Measurements from ENCODE around the gene CPSF6.
A peak's percentile ranks its signal among the peaks of the same experiment; 100 is the strongest.
"Not testable (repeated sequence)": the region's sequence is repeated elsewhere in the genome, so short reads cannot be mapped to it uniquely, and the experiment has no call there.

The CPSF6 gene, protein sequence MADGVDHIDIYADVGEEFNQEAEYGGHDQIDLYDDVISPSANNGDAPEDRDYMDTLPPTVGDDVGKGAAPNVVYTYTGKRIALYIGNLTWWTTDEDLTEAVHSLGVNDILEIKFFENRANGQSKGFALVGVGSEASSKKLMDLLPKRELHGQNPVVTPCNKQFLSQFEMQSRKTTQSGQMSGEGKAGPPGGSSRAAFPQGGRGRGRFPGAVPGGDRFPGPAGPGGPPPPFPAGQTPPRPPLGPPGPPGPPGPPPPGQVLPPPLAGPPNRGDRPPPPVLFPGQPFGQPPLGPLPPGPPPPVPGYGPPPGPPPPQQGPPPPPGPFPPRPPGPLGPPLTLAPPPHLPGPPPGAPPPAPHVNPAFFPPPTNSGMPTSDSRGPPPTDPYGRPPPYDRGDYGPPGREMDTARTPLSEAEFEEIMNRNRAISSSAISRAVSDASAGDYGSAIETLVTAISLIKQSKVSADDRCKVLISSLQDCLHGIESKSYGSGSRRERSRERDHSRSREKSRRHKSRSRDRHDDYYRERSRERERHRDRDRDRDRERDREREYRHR

DNA sequence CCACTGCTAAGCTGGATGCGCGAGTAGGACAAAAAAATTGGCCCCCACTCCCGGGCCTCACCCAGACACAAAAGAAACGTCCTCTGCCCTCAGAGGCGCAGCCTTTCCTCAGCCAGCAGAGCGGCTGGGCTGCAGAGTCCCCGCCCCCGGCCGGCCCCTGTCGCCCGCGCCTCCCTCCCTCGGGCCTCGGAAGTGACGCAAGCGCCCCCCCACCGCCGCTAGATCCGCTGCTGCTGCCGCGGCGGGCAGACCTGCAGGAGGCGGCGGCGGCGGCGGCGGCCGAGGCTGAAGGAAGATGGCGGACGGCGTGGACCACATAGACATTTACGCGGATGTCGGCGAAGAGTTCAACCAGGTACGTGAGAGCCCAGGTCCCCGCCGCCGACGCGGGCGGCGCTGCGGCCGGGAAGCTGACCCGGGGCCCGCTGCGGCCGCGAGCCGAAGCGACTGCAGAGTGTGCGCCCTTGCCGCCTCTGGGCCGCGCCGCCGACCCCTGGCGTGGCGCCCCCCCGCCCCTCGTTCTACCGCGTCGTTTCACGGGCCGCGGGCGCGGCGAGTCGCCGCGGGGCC lies at the start of gene CPSF6:
Gene CPSF6 (plus strand): TSS at position 218 of the 570 bp plus-strand sequence. CDS start 78 bp downstream, at position 296.
- Histone ChIP-seq H3K27ac (peak within 1 kb of the TSS; percentile 83 to 99), H3K4me3 (peak within 1 kb of the TSS; percentile 98)
- peak; percentile 96 for DNase-seq (ENCODE audit: low spot score)
- TF ChIP-seq, protein P1, sequence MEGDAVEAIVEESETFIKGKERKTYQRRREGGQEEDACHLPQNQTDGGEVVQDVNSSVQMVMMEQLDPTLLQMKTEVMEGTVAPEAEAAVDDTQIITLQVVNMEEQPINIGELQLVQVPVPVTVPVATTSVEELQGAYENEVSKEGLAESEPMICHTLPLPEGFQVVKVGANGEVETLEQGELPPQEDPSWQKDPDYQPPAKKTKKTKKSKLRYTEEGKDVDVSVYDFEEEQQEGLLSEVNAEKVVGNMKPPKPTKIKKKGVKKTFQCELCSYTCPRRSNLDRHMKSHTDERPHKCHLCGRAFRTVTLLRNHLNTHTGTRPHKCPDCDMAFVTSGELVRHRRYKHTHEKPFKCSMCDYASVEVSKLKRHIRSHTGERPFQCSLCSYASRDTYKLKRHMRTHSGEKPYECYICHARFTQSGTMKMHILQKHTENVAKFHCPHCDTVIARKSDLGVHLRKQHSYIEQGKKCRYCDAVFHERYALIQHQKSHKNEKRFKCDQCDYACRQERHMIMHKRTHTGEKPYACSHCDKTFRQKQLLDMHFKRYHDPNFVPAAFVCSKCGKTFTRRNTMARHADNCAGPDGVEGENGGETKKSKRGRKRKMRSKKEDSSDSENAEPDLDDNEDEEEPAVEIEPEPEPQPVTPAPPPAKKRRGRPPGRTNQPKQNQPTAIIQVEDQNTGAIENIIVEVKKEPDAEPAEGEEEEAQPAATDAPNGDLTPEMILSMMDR (IDR thresholded peaks at IDR 0.05), result no peak

DNA sequence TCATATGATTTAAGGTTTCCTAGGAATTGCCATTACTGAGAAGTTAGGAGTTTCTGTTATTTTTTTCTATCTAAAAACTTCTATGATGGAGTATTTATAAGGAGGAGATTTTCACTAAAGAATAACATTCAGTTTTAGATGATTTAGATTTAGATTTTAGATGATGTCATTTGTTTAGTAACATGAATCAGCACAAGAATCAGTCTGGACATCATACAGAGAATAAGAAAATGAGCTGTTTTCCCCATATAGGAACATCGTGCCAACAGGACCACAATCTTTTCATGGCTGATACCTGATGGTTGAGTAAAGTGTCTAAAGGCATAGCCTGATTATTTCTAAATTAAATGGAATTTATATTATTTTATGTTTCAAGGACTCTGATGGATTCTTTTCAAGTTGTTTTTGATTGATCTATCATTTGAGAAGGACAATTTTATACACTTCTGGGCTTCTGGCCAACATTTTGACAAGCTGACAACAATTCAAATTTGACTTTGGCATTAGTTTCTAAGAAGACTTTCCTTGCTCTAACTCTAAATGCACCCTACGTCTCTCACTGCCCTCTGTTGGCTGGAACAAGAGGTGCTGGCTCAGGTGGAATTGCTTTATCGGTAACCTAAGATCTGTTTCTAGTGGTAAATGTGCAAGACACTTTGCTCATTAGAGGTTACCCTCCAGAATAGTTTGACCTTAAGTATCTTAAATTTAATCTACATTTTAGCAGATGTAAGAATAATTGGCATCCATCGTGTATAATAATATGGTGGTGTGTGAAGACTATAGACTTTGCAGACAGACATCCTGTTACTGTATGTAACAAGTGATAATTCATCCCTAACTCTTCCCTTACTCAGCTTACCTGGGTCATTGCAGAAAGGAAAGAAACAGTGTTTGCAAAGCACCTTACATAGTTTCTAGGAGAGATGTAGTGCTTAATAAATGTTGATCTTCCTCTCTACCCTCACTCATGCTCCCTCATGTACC lies 42.8 kb upstream of the CPSF6 start:
- Histone ChIP-seq H3K27ac (no peak overlapping the region), H3K4me3 (no peak overlapping the region)
- TF ChIP-seq, protein P1 (IDR thresholded peaks at IDR 0.05), result no peak
- no peak for DNase-seq (ENCODE audit: low spot score)

DNA sequence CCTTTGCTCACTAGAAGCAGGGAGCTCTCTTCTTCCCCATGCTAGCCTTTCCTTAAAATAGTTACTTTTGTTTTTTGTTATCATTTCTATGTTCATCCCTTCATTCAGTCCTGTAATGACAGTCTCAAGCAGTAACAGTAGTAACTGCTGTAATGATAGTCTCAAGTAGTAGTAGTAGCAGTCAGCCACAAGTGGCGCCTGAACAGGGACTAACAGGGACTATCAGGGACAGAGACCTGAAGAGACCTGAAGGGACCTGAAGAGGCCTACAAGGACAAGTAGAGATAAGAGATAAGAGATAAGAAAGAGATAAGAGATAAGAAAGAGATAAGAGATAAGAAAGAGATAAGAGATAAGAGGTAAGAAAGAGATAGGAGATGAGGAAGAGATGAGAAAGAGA lies 39.4 kb upstream of the CPSF6 start:
- DNase-seq (ENCODE audit: low spot score); H3K27ac ChIP-seq; H3K4me3 ChIP-seq: not testable (repeated sequence)

DNA sequence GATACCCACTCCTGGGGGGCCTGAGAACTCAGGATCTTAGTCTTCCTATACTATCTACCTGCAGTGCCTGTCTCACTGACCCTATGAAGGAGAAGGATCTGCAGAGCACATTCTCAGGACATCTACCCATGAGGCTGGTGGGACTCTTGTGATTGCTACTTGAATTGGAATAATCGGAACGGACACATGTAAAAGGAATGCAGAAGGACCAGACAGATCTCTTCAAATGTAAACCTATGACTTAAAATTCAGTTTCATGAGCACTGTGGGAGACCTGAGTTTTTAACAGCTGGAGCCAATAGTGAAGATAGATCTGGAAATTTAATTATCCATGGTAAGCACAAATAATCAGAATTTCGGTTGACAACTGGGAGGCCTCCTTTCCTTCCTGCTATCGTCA lies 35.2 kb upstream of the CPSF6 start:
- DNase-seq (ENCODE audit: low spot score), result no peak
- TF ChIP-seq, protein P1 (IDR thresholded peaks at IDR 0.05), result no peak
- H3K4me3 ChIP-seq, result no peak overlapping the region
- H3K27ac ChIP-seq, result no peak overlapping the region

DNA sequence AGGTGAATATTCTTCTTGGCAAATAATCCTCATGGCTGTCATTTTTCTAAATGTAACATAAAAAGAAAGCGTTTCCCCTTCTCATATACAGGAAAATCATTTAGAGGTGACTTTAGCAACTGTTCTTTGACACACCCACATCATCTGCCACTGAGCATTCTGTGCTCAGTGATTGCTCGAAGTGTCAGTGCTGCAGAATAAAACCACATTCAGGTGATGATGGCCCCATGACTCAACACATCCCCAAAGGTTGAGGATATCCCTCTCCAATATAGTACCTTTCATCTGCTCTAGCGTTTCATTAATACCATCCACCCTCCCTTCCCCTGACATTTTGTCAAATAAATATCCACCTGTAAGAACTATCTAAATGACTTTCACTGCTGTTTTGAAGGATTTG lies 28.7 kb upstream of the CPSF6 start:
- DNase-seq (ENCODE audit: low spot score), result no peak
- TF ChIP-seq, protein P1 (IDR thresholded peaks at IDR 0.05), result no peak
- Histone ChIP-seq H3K4me3 (no peak overlapping the region), H3K27ac (no peak overlapping the region)

DNA sequence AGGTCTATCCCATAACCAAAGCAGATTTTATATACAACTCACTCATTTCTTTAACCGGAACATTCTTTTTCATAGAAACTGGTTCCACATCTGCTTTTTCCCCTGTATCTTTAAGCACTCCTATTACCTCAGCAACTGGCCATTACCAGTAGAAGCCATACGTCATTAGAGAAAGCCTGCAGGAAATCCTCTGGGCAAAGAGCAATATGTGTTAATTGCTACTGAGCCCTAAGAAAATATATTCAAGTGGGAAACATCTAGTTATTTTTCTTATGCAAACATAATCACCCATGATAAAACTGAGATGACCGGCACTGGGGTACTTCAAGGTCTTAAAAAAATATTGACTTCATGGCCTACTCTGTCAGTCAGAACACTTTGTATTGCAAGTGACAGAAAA lies 28.2 kb upstream of the CPSF6 start:
- TF ChIP-seq, protein P1 (IDR thresholded peaks at IDR 0.05), result no peak
- Histone ChIP-seq H3K27ac (no peak overlapping the region), H3K4me3 (no peak overlapping the region)

DNA sequence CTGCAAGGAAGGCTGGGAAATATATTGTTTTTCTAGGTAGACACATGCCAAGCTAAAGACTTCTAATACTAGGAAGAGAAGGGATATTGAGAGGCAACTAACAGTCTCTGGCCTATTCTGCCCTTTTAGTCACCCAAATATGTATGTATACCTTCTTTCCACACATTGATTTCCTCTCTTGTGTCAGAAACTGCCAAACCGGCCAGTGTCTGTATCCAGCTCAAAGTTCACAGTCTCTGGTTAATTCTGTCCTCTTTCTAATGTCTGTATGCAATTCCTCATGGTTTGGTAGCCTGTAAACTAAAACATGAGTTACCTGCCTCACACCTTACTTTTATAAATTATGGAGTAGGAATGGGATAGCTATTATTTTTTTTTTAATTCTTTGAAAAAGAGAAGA lies 25.2 kb upstream of the CPSF6 start:
- H3K4me3 ChIP-seq, result no peak overlapping the region
- TF ChIP-seq, protein P1 (IDR thresholded peaks at IDR 0.05), result no peak
- no peak for DNase-seq (ENCODE audit: low spot score)
- no peak overlapping the region for H3K27ac ChIP-seq

More for the DNA sequence above, 28.2 kb upstream of the CPSF6 start:
- DNase-seq (ENCODE audit: low spot score), result no peak
